ENCODE results near the gene HDAC4. TPM values are rescaled to one million over a fixed set of nuclear protein-coding genes. Genes with fewer than 3 reads are reported as not detected.

HDAC4 gene
- total and polyA plus RNA-seq, 2 of the 8 experiments (the other 6 are each of a cell fraction or from before 2014, with no cell fraction given): 15.4 to 31.5 TPM

- TF ChIP-seq TCF12 (IDR thresholded peaks at IDR 0.05; ENCODE audit: low read depth, low read length) (no peak), BRCA1 (IDR thresholded peaks at IDR 0.05; ENCODE audit: low read depth, low read length) (no peak), FOSL1 (IDR thresholded peaks at IDR 0.05; ENCODE audit: insufficient read depth, low read depth, low read length) (no peak), SRF (IDR thresholded peaks at IDR 0.05; ENCODE audit: low read depth, low read length) (no peak), USF2 (IDR thresholded peaks at IDR 0.05; ENCODE audit: low read length) (no peak), NANOG (IDR thresholded peaks at IDR 0.05; ENCODE audit: insufficient read depth, low read depth, low read length, poor library complexity, severe bottlenecking) (no peak), TBP (IDR thresholded peaks at IDR 0.05; ENCODE audit: low read depth, low read length) (no peak)
- Histone ChIP-seq H4K5ac (ENCODE audit: insufficient read length, low read depth, low read length) (no peak overlapping the region), H3K14ac (ENCODE audit: insufficient read length) (no peak overlapping the region), H3K27ac (ENCODE audit: low read depth, low read length) (no peak overlapping the region), H3K27me3 (replicated peaks in 1 of 4; ENCODE audit: control insufficient read depth in 3 of 4, extremely low read depth in 1 of 4, insufficient read depth in 3 of 4, low read length in 3 of 4) (no peaks in the 10 kb centered on the region), H2BK12ac (ENCODE audit: low read depth, low read length) (no peak overlapping the region), H3K4me1 (replicated peaks in 1 of 4; ENCODE audit: control insufficient read depth in 3 of 4, insufficient read depth in 4 of 4, low read length in 3 of 4) (peaks cover 0 to 13% (median 5%) of the 10 kb centered on the region in 4 experiments; a peak in 4 of 7 replicates), H4K8ac (ENCODE audit: extremely low read depth, insufficient read depth, low read length) (no peak overlapping the region; the same call in 1 of the 2 replicates), H3K23ac (ENCODE audit: insufficient read length) (no peak overlapping the region), H3K56ac (replicated peaks; ENCODE audit: insufficient read length, low read depth, low read length) (no peak overlapping the region), H2BK120ac (replicated peaks; ENCODE audit: low read depth, low read length) (no peak overlapping the region), H2BK20ac (ENCODE audit: low read length) (no peak overlapping the region), H4K20me1 (replicated peaks in 1 of 2; ENCODE audit: control insufficient read depth in 1 of 2, insufficient read depth in 2 of 2, low read length in 2 of 2) (peaks cover 10 to 11% of the 10 kb centered on the region in 2 experiments), H2AFZ (ENCODE audit: low read length) (no peak overlapping the region), H3K36me3 (ENCODE audit: control insufficient read depth in 2 of 4, insufficient read depth in 4 of 4, low read length in 3 of 4) (no peaks in the 10 kb centered on the region), H3K4me3 (ENCODE audit: extremely low read depth in 1 of 4, insufficient read depth in 2 of 4, low read depth in 3 of 4, low read length in 4 of 4) (no peak overlapping the region), H2BK15ac (ENCODE audit: low read length) (no peak overlapping the region), H3K23me2 (ENCODE audit: low read depth, low read length) (no peaks in the 10 kb centered on the region), H2BK5ac (ENCODE audit: low read depth, low read length) (no peak overlapping the region), H3K4me2 (ENCODE audit: insufficient read depth in 1 of 2, low read depth in 2 of 2, low read length in 2 of 2) (no peak overlapping the region), H3K4ac (replicated peaks; ENCODE audit: insufficient read length, low read depth, low read length) (no peak overlapping the region), H3K9me3 (ENCODE audit: insufficient read depth in 2 of 2, low read depth in 1 of 2, low read length in 1 of 2) (no peaks in the 10 kb centered on the region), H3K79me2 (ENCODE audit: control insufficient read depth in 1 of 2, insufficient read depth in 2 of 2, low read length in 2 of 2) (peaks cover 0 to 84% of the 10 kb centered on the region in 2 experiments; a peak in 3 of 4 replicates), H3K18ac (ENCODE audit: extremely low read depth, low read length) (no peak overlapping the region; the same call in 1 of the 2 replicates), H2AK5ac (ENCODE audit: low read depth, low read length) (no peak overlapping the region), H3K79me1 (ENCODE audit: low read depth, low read length) (peaks cover 3% of the 10 kb centered on the region; the same call in 1 of the 2 replicates), H4K91ac (replicated peaks; ENCODE audit: insufficient read length, low read length) (no peak overlapping the region), H3K9ac (replicated peaks in 1 of 4; ENCODE audit: extremely low read depth in 1 of 4, low read depth in 3 of 4, low read length in 3 of 4) (no peak overlapping the region)
- CTCF ChIA-PET (ENCODE audit: partially characterized antibody): interaction anchor here (1.4 kb wide), 1 partner anchor 814 kb away, joined by 3 read pairs; no protein-coding TSS in a partner anchor
- no peak for FAIRE-seq
- WGBS, 2 experiments (ENCODE audit: extremely low coverage in 1 of 2, insufficient coverage in 1 of 2, insufficient read length in 1 of 2, insufficient replicate concordance in 2 of 2, low coverage in 1 of 2, low lambda C conversion rate in 2 of 2, missing lambda C conversion rate in 1 of 2): 88% methylated on average over 14 of the region's 15 CpGs; no CpG with 5 or more reads in 1 of the 2 experiments
- peak in 1 of 2 experiments; percentile 45 for DNase-seq (ENCODE audit: low read depth in 1 of 2, low spot score in 2 of 2)
- POLR2A ChIA-PET (ENCODE audit: partially characterized antibody): no interaction called here
Measured at GRCh38 chr2:239329972-239330572, 70.7 kb downstream of the HDAC4 start.

Data from H1 (cell line).